GM21737 (cell line): Measurements from ENCODE around the gene MEAK7.

Experiments used
- ATAC-seq: cut with Tn5 transposase; IDR thresholded peaks from one replicate; pipeline ENCODE4 v1.9.1; 2021; ENCODE audit warnings: mild to moderate bottlenecking, moderate library complexity; ENCODE audit not compliant: unreplicated experiment

MEAK7 gene

DNA sequence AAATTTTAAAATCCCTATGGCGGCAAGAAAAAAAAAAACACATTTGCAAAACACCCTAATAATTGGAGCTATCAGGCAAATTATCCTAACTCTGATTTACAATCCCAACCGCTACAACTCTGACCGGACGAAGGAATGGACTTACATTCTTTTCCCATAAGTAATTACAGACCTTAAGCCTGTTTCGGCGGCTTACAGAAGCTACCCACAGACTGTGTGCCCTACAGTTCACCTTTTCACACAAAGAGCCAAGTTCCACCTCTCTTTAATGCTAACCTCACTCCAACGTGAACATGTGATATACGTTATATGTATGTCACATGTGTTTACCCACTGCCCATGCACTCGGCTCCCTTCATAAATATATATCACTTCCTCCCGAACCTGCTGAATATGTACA, 8.7 kb upstream of the MEAK7 start:
- ATAC-seq: no peak

GRCh38 chr16:84511831-84512230, 7.4 kb upstream of the MEAK7 start:
- no peak for ATAC-seq

DNA sequence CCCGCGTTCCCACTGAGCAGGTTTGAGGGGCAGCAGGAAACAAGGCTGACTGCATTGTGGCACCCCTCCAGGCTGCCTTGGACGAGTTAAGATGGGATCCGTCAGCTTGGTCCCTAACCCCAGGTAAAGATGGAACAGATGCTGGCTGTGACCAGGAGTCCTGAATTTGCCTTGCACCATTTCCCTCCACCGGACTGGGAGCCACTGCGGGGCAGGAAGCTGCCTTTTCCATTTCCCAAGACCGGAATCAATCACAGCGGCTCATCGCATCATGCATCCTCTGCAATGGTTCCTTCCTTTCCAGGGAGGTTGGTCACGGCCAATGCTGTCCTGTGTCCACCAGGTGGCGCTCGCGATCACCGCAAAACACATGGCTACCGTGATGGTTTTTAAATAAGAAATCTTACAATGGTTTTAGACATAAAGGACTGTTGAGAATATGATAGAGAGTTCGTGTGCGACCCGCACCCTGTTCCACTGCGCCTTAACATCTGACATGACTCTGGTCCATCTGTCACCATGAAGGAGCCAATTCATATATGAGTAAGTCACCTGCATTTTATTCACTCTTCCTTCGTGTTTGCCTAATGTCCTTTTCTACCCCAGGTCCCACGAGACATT, 6.8 kb upstream of the MEAK7 start:
- no peak for ATAC-seq

DNA sequence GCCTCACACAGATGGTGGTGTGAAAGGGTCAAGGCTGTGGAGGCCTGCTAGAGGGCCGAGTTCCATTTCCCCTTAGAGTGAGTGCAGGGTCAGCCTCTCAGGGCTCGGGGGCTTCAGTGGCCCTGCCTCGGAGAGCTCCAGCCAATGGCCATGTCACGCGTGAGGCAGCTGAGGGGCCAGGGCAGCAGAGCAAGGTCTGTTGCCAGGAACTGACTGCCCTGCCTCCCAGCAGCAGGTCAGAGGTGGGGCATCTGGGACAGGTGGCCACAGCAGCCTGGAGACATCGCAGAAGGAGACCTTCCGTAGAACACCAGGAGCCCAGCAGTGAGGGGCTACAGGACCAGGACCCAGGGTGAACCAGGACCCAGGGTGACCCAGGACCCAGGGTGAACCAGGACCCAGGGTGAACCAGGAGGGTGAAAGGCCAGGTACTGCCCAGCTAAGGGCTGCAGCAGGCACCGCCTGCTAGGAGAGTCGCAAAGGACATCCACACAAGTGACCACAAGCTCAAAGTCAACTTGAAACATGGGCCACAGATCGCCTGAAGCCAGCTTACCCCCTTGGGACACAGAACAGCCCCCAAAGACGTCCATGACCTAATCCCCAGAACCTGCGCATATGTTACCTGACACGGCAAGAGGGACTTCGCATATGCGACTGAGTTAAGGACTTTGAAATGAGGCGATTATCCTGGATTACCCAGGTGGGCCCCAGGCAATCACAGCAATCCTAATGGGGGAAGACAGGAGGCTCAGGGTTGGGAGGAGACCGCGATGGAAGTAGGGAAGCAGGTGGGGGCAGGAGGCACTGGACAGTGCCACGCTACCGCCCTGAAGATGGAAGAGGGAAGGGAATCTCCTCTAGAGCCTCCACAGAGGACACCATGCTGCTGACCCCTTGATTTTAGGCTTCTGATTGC, 4.8 kb upstream of the MEAK7 start:
- ATAC-seq: no peak

DNA sequence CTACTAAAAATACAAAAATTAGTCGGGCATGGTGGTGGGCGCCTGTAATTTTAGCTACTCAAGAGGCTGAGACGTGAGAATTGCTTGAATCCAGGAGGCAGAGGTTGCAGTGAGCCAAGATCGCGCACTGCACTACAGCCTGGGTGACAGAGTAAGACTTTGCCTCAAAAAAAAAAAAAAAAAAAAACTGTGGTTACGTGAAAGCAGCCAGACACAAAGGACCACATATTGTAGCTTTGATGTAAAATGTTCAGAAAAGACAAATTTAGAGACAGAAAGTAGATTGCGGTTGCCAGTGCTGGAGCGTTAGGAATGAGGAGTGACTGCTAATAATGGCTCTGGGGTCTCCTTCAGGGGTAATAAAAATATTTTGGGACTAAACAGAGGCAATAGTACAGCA, 4.0 kb upstream of the MEAK7 start:
- ATAC-seq: no peak

DNA sequence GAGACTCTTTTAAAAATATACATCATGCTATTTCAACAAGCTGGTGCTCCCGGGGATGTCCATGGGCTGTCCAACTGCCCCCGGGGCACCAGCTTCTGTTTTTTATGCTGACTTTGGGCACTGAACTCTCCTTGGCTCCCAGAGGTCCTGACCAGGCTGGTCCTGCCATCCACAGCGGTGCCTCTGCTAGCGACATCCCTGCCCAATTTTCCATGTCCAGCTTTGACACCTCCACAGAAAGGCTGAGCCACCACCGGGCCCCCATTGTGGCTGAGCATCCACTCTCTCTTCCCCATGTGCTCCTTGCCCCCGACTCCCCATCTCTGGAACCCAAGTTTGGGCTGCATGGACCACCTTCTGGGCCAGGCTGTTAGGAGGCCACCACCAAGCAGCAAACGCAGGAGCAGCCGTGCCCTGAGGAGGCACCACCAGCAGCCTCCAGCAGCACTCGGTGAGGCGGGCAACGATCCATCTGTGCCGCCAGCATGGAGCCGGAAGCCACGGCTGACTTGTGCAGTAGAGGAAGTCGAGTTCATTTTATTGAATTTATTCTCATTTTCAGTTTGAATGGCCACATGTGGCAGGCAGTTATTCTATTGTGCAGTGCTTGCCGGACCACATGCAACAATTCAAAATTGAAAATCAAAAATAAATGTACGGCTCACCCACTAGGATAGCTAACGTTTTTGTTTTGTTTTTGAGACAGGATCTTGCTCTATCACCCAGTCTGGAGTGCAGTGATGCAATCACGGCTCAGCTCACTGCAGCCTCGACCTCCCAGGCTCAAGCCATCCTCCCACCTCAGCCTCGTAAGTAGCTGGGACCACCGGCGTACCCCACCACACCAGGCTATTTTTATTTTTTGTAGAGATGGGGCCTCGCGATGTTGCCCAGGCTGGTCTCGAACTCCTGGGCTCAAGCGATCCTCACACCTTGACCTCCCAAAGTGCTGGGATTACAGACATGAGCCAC, 2.8 kb upstream of the MEAK7 start:
- ATAC-seq: no peak

DNA sequence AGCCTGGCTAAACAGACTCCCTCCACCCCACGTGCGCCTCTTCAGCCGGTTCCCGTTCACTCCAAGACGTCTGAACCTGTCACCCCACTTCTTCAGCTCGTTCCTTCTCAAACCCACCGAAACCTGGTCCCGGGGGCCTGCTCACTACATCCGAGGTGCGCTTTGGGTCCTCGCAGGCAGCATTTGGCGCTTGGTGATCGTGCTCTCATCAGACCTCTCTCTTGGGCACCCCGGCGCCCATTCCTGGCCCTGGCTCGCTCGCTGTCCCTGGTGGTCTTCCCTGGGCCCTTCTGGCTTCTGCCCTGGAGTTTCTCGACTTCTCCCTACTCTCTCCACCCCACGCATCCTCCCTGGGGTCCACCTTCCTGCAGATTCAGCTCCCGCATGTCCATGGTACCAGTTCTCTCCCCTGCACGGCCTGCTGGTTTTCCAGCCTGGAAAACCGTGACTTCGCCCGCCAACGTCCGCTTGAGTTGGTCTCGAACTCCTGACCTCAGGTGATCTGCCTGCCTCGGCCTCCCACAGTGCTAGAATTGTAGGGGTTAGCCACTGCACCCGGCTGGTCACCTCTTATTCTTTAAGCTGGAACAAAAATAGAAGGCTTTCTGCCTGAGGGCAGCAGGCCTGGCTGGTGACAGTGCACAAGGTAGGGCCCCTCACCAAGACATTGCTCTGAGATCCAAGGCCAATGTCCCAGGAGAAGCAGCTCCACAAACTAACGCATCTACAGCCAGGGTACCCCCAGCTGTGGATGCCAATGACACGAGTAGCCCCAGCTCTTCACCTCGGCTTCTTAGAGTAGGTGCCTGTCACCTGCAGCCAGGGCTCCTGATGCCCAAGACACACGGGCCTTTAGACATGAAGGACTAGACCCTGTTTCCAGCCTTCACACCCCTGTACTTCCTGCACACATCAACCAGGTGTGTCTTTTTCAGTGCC, 1.1 kb upstream of the MEAK7 start:
- no peak for ATAC-seq

- ATAC-seq: no peak
These were observed 586 bp downstream of the MEAK7 start for GRCh38 chr16:84503751-84504395.

DNA sequence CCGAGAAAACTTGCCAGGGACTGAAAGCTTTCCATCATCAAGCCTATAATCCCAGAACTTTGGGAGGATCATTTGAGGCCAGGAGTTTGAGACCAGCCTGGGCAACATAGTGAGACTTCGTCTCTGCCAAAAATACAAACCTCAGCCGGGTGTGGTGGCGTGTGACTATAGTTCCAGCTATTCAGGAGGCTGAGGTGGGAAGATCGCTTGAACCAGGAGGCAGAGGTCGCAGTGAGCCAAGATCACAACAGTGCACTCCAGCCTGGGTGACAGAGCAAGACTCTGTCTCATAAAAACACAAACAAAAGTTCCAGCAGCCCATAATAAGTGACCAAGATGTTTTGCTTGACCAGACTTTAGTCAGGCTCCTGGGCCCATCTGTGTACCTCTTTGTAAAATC, 1.9 kb downstream of the MEAK7 start:
- ATAC-seq: no peak

GRCh38 chr16:84502075-84502474, 2.4 kb downstream of the MEAK7 start:
- ATAC-seq: no peak

GRCh38 chr16:84501077-84501735, 3.3 kb downstream of the MEAK7 start:
- ATAC-seq: no peak

DNA sequence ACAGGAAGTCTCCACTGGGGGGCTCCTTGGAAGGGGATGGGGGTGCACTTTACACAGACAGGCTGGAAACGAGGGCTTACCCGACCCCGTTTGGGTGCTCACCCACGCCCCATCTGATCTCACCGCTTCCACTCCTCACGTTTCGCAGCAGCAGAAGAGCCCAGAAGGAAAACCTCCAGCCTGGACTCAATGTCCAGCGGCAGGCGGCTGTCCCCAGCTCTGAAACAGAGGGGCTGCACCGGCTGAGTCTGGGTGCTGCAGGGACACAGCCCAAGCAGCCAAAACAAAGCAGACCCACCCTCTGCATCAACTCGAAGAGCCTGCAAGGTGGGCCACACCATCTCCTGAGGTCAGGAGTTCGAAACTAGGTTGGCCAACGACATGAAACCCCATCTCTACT, 3.9 kb downstream of the MEAK7 start:
- ATAC-seq: no peak

DNA sequence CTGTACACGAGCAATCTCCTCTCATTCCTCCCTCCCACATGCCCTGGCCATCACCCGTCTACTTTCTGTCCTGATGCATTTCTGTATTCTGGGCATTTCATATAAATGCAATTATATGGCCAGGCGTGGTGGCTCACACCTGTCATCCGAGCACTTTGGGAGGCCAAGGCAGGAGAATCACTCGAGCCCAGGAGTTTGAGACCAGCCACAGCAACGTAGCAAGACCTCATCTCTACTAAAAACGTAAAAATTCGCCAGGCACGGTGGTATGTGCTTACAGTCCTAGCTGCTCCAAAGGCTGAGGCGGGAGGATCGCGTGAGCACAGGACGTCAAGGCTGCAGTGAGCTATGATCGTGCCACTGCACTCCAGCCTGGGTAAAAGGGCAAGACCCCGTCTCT, 4.8 kb downstream of the MEAK7 start:
- ATAC-seq: no peak

DNA sequence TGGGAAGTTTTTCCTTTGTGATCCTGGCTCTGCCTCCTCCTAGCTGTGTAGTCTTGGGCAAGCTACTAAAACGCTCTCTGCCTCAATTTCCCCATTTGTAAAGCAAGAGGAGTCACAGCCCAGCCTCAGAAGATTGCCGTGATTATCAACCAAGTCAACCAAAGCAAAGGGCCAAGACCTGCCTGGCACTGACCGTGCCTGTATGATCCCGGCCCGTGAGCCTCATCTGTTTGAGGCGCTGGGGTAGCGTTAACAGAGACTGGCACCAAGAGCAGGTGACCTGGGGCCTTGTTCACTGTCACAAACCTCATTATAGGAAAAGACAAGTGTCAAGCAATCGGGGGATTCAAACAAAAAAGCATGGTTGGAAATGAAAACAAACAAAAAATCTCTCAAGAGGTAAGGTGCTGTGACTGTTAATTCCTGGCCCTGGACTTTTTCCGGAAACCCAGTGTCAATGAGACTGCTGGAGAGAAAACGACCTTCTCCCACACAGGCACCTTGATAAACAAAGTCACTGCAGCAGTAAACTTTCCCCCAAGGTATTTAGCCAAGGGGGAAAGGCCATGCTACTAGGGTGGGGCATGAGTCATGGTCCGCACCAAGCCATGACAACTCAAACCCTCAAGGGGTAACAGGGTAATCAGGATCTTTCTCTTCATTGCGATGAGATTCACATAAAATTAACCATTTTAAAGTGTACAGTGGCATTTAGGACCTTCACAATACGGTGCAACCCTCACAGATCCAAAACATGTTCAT, 5.4 kb downstream of the MEAK7 start:
- ATAC-seq: no peak

DNA sequence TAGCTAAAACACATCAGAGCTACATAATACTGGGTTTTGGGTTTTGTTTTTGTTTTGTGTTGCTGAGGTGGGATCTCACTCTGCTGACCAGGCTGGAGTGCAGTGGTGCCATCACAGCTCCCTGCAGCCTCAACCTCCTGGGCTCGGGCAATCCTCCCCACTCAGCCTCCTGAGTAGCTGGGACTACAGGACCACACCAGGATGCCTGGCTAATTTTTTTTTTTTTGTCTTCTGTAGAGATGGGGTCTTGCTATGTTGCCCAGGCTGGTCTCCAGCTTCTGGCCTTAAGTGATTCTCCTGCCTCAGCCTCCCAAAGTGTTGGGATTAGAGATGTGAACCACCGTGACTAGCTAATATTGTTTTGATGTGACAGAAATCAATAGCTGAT, 6.2 kb downstream of the MEAK7 start:
- ATAC-seq: no peak

- ATAC-seq: no peak
These were observed 6.8 kb downstream of the MEAK7 start for GRCh38 chr16:84497418-84498222.

GRCh38 chr16:84496991-84497390, 7.5 kb downstream of the MEAK7 start:
- ATAC-seq: no peak

- no peak for ATAC-seq
These were observed 9.0 kb downstream of the MEAK7 start for GRCh38 chr16:84495506-84495905.
